HFFc6 (cell line): ENCODE data around the gene SCO2. TPM values are rescaled to one million over a fixed set of nuclear protein-coding genes. Genes with fewer than 3 reads are reported as not detected.

Source experiments
- DNase-seq: peaks from one replicate; pipeline ENCODE4 v3.0.0-alpha.2; 2018
- H3K27ac Mint-ChIP-seq: 2 replicates; pipeline ENCODE4 v1.8.0; 2020; ENCODE audit warnings: mild to moderate bottlenecking, mixed read lengths
- H3K27me3 Mint-ChIP-seq: 2 replicates; pipeline ENCODE4 v1.8.0; 2021; ENCODE audit warnings: mild to moderate bottlenecking, moderate library complexity, mixed read lengths; ENCODE audit not compliant: insufficient read depth
- H3K36me3 Mint-ChIP-seq: 2 replicates; pipeline ENCODE4 v1.8.0; 2021; ENCODE audit warnings: low read depth, mixed read lengths
- H3K4me1 Mint-ChIP-seq: 2 replicates; pipeline ENCODE4 v1.8.0; 2020; ENCODE audit warnings: low read depth, mixed read lengths
- H3K4me3 Mint-ChIP-seq: 2 replicates; pipeline ENCODE4 v1.8.0; 2020; ENCODE audit warnings: mild to moderate bottlenecking, moderate library complexity, mixed read lengths
- H3K9me3 Mint-ChIP-seq: 2 replicates; pipeline ENCODE4 v1.8.0; 2020; ENCODE audit warnings: mild to moderate bottlenecking, mixed read lengths
- CTCF ChIP-seq: fragments of 200-600 bp; sonication (generic); IDR thresholded peaks from 2 replicates; pipeline ENCODE4 v1.5.0; 2021; ENCODE audit warnings: antibody characterized with exemption, mild to moderate bottlenecking
- total RNA-seq, 6 experiments: library from RNA; stranded (reverse); fragmentation: NEBNext Ultra II Directional; extraction: Animal tissue kit (Norgen Biotek cat#: 25700); gene quantifications; 2 replicates in 1 of 6; 3 replicates in 5 of 6; pipeline ENCODE4 v1.2.3, GENCODE V29; 2021

The SCO2 gene
- total RNA-seq, 6 experiments from 2014 or later: 2.7 to 11.1 (median 9.7) TPM

- Mint-ChIP-seq H3K9me3 (no peaks in the 10 kb centered on the region), H3K36me3 (no peaks in the 10 kb centered on the region), H3K27me3 (no peaks in the 10 kb centered on the region), H3K27ac (peak within 1 kb of the TSS; percentile 83), H3K4me1 (peaks cover 12% of the 10 kb centered on the region), H3K4me3 (peak within 1 kb of the TSS; percentile 95)
- TF ChIP-seq CTCF: no peak
- DNase-seq: peak; percentile 72
These were observed 17.9 kb downstream of the SCO2 start, which contains the start of gene LMF2 for GRCh38 chr22:50507421-50507990. Gene LMF2 (minus strand): TSS chr22:50507702. CDS start chr22:50507675, 27 bp downstream.

GRCh38 chr22:50506611-50507420 is 18.6 kb downstream of the SCO2 start:
- H3K4me3 Mint-ChIP-seq: peak overlapping the region; percentile 95
- no peak for TF ChIP-seq CTCF
- H3K27me3 Mint-ChIP-seq: no peaks in the 10 kb centered on the region
- H3K36me3 Mint-ChIP-seq: no peaks in the 10 kb centered on the region
- no peak for DNase-seq
- H3K9me3 Mint-ChIP-seq: no peaks in the 10 kb centered on the region
- peaks cover 12% of the 10 kb centered on the region for H3K4me1 Mint-ChIP-seq
- H3K27ac Mint-ChIP-seq: peak overlapping the region; percentile 82

- Mint-ChIP-seq H3K4me3 (peak overlapping the region; percentile 95), H3K9me3 (no peaks in the 10 kb centered on the region), H3K36me3 (no peaks in the 10 kb centered on the region), H3K27me3 (no peaks in the 10 kb centered on the region), H3K27ac (no peak overlapping the region), H3K4me1 (peaks cover 12% of the 10 kb centered on the region)
- TF ChIP-seq CTCF: no peak
- DNase-seq: no peak
These were observed 19.4 kb downstream of the SCO2 start for GRCh38 chr22:50505776-50506610.

- H3K27me3 Mint-ChIP-seq: no peaks in the 10 kb centered on the region
- no peak for TF ChIP-seq CTCF
- H3K4me3 Mint-ChIP-seq: no peak overlapping the region
- no peaks in the 10 kb centered on the region for H3K9me3 Mint-ChIP-seq
- H3K36me3 Mint-ChIP-seq: no peaks in the 10 kb centered on the region
- H3K27ac Mint-ChIP-seq: no peak overlapping the region
- peaks cover 12% of the 10 kb centered on the region for H3K4me1 Mint-ChIP-seq
- no peak for DNase-seq
These were observed 20.1 kb downstream of the SCO2 start for GRCh38 chr22:50505276-50505775.

GRCh38 chr22:50504369-50505211 is 20.8 kb downstream of the SCO2 start:
- TF ChIP-seq CTCF: no peak
- no peaks in the 10 kb centered on the region for H3K36me3 Mint-ChIP-seq
- no peaks in the 10 kb centered on the region for H3K27me3 Mint-ChIP-seq
- H3K4me1 Mint-ChIP-seq: peaks cover 9% of the 10 kb centered on the region
- no peak overlapping the region for H3K4me3 Mint-ChIP-seq
- H3K27ac Mint-ChIP-seq: no peak overlapping the region
- H3K9me3 Mint-ChIP-seq: no peaks in the 10 kb centered on the region
- DNase-seq: no peak
